K562 (cell line): ENCODE data around the gene ZMIZ1. TPM values are rescaled to one million over a fixed set of nuclear protein-coding genes. Genes with fewer than 3 reads are reported as not detected.

Source experiments
- CREBBP ChIP-seq: IDR thresholded peaks from one replicate; pipeline ENCODE4 v1.6.1; 2012; ENCODE audit warnings: low read depth, mild to moderate bottlenecking, control low read depth, inconsistent platforms, low read length
- HSF4 ChIP-seq: fragments of 250-450 bp; sonication (Bioruptor Pico); IDR thresholded peaks from 2 replicates; pipeline ENCODE4 v2.1.2; 2022; ENCODE audit warnings: mild to moderate bottlenecking, moderate library complexity, borderline replicate concordance
- MYC ChIP-seq, 2 experiments: fragments of 250-450 bp in 1 of 2; sonication (Bioruptor Pico) in 1 of 2; IDR thresholded peaks; 2 replicates each; pipeline versions ENCODE4 v1.5.1 to v1.6.1; 2012 to 2021; ENCODE audit warnings: low read depth in 2 of 2, borderline replicate concordance in 1 of 2, improper control_type of control experiment in 1 of 2, low read length in 1 of 2, mild to moderate bottlenecking in 1 of 2, moderate library complexity in 1 of 2
- NFE2L1 ChIP-seq: fragments of 450-650 bp; IDR thresholded peaks from 2 replicates; pipeline ENCODE4 v1.6.1; 2016; ENCODE audit warnings: missing genetic modification characterization, low read depth, mild to moderate bottlenecking, missing compliant biosample characterization, moderate library complexity, borderline replicate concordance
- PHB ChIP-seq: fragments of 250-450 bp; sonication (Bioruptor Pico); IDR thresholded peaks from 2 replicates; pipeline ENCODE4 v1.5.0; 2021
- PHF20 ChIP-seq: fragments of 450-650 bp; IDR thresholded peaks from 2 replicates; pipeline ENCODE4 v1.6.1; 2018; ENCODE audit not compliant: partially characterized antibody
- RNF2 ChIP-seq: sonication (generic); IDR thresholded peaks from 2 replicates; pipeline ENCODE4 v1.6.1; 2016
- SAP30 ChIP-seq: fragments of 200-600 bp; sonication (generic); IDR thresholded peaks from 2 replicates; pipeline ENCODE4 v1.6.1; 2012; ENCODE audit warnings: borderline replicate concordance, low read depth, mild to moderate bottlenecking, moderate library complexity, low read length, control low read depth, inconsistent platforms; ENCODE audit not compliant: insufficient read depth, poor library complexity, severe bottlenecking
- SRSF3 ChIP-seq: fragments of 200-400 bp; formaldehyde crosslinking; IDR thresholded peaks from 2 replicates; pipeline ENCODE4 v1.6.1; 2016; ENCODE audit warnings: mild to moderate bottlenecking, low read length, moderate library complexity; ENCODE audit not compliant: insufficient read depth
- TSC22D4 ChIP-seq: fragments of 450-650 bp; IDR thresholded peaks from 2 replicates; pipeline ENCODE4 v1.6.1; 2016; ENCODE audit warnings: missing genetic modification characterization, missing biosample characterization, control low read depth
- ZNF561 ChIP-seq: fragments of 450-650 bp; formaldehyde crosslinking; conservative IDR thresholded peaks from 2 replicates; pipeline ENCODE4 v1.4.0; 2020; ENCODE audit warnings: mild to moderate bottlenecking, moderate library complexity
- polyA plus RNA-seq, 8 experiments: library from polyadenylated mRNA; depleted of rRNA in 4 of 8; stranded (reverse) in 5 of 8; unstranded in 3 of 8; fragments of >200 nt; fragmentation: Nextera tagmentation in 2 of 8; fragmentation: Illumina TruSeq in 1 of 8; extraction: Ambion mirVana in 2 of 8; extraction: Trizol in 1 of 8; gene quantifications; 2 replicates each; pipeline versions ENCODE4 v1.2.1 to v1.2.3, GENCODE V29; 2011 to 2014; ENCODE audit warnings: inconsistent platforms in 1 of 8, missing spikeins in 1 of 8
- total RNA-seq, 7 experiments: library from RNA; depleted of rRNA in 6 of 7; stranded (reverse); fragments of >200 nt in 6 of 7; fragmentation: Illumina TruSeq in 2 of 7; extraction: Trizol in 2 of 7; gene quantifications; 2 replicates each; pipeline versions ENCODE4 v1.2.1 to v1.2.3, GENCODE V29; 2011 to 2021; ENCODE audit warnings: low replicate concordance in 1 of 7
- TF ChIP-seq, protein P1 (sequence below), 3 experiments: fragments of 200-800 bp in 1 of 3; sonication (Bioruptor generic) in 1 of 3; sonication (generic) in 1 of 3; formaldehyde crosslinking in 1 of 3; IDR thresholded peaks; 2 replicates each; pipeline versions ENCODE4 v1.6.1 to v1.8.0; 2016 to 2022; ENCODE audit warnings: mild to moderate bottlenecking in 2 of 3, missing compliant biosample characterization in 2 of 3, missing genetic modification characterization in 2 of 3, missing genetic modification reagents in 1 of 3
- TF ChIP-seq, protein P2 (sequence below): fragments of 250-450 bp; sonication (Bioruptor Pico); IDR thresholded peaks from 2 replicates; pipeline ENCODE4 v1.5.0; 2020; ENCODE audit warnings: mild to moderate bottlenecking, borderline replicate concordance
- TF ChIP-seq, protein P3 (sequence below), 2 experiments: fragments of 150-350 bp in 1 of 2; IDR thresholded peaks; 2 replicates each; pipeline ENCODE4 v1.6.1; 2012 to 2016; ENCODE audit warnings: low read depth in 2 of 2, low read length in 2 of 2, mild to moderate bottlenecking in 1 of 2, moderate library complexity in 1 of 2

The ZMIZ1 gene
- total and polyA plus RNA-seq, 9 of the 15 experiments (the other 6 are each of a cell fraction or from before 2014, with no cell fraction given), result 1.0 to 37.3 (median 4.3) TPM

DNA sequence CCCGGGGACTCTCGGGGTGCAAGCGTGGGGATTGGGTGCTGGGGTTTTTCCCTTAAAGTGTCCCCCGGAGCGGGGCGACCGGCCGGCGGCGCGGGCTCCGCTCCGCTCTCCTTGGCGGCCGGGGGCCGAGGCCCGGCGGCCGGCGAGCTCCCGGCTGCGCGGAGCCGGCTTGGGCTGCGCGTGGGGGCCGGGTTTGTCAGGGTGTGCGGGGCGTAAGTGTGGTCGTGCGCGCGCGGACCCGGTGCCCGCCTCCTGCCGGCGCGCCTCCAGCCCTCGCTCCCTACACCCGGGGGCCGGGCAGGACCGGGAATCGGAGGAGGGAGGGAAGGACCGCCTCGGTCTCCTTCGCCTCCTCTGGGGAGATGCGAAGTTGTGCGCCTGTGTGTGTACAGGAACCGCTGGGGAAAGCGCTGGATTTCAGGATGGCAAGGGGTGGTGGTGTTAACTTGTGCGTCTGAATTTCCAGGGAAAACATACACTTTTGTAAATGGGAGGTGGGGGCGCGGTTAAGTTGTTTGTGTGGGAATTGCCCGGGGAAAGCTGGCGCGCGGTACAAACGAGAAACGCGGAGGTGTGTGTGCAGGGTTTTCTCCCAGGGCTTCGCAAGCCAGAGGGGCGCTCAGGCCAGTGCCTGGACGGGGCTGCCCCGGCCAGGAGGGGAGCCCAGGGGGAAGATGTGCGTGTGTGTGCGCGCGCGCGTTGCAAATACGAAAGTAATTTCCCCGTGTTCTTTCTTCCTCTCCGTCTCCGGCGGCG is 737 bp downstream of the ZMIZ1 start (continued):
- TF ChIP-seq PHF20 (no peak), CREBBP (no peak), TSC22D4 (tag) (no peak), MYC (IDR thresholded peaks at IDR 0.05; ENCODE audit: low read depth, low read length) (no peak), MYC (CRISPR knock-in tag; IDR thresholded peaks at IDR 0.05; ENCODE audit: borderline replicate concordance, low read depth) (no peak), NFE2L1 (tag) (no peak), RNF2 (no peak), HSF4 (no peak), SAP30 (no peak), SRSF3 (no peak), PHB (no peak), ZNF561 (CRISPR knock-in tag) (no peak)
- TF ChIP-seq, protein P1, sequence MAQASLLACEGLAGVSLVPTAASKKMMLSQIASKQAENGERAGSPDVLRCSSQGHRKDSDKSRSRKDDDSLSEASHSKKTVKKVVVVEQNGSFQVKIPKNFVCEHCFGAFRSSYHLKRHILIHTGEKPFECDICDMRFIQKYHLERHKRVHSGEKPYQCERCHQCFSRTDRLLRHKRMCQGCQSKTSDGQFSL (CRISPR knock-in tag; IDR thresholded peaks at IDR 0.05), result no peak
- TF ChIP-seq, protein P1 (tag; IDR thresholded peaks at IDR 0.05), result no peak
- TF ChIP-seq, protein P2, sequence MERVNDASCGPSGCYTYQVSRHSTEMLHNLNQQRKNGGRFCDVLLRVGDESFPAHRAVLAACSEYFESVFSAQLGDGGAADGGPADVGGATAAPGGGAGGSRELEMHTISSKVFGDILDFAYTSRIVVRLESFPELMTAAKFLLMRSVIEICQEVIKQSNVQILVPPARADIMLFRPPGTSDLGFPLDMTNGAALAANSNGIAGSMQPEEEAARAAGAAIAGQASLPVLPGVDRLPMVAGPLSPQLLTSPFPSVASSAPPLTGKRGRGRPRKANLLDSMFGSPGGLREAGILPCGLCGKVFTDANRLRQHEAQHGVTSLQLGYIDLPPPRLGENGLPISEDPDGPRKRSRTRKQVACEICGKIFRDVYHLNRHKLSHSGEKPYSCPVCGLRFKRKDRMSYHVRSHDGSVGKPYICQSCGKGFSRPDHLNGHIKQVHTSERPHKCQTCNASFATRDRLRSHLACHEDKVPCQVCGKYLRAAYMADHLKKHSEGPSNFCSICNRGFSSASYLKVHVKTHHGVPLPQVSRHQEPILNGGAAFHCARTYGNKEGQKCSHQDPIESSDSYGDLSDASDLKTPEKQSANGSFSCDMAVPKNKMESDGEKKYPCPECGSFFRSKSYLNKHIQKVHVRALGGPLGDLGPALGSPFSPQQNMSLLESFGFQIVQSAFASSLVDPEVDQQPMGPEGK (CRISPR knock-in tag), result no peak
- TF ChIP-seq, protein P3, sequence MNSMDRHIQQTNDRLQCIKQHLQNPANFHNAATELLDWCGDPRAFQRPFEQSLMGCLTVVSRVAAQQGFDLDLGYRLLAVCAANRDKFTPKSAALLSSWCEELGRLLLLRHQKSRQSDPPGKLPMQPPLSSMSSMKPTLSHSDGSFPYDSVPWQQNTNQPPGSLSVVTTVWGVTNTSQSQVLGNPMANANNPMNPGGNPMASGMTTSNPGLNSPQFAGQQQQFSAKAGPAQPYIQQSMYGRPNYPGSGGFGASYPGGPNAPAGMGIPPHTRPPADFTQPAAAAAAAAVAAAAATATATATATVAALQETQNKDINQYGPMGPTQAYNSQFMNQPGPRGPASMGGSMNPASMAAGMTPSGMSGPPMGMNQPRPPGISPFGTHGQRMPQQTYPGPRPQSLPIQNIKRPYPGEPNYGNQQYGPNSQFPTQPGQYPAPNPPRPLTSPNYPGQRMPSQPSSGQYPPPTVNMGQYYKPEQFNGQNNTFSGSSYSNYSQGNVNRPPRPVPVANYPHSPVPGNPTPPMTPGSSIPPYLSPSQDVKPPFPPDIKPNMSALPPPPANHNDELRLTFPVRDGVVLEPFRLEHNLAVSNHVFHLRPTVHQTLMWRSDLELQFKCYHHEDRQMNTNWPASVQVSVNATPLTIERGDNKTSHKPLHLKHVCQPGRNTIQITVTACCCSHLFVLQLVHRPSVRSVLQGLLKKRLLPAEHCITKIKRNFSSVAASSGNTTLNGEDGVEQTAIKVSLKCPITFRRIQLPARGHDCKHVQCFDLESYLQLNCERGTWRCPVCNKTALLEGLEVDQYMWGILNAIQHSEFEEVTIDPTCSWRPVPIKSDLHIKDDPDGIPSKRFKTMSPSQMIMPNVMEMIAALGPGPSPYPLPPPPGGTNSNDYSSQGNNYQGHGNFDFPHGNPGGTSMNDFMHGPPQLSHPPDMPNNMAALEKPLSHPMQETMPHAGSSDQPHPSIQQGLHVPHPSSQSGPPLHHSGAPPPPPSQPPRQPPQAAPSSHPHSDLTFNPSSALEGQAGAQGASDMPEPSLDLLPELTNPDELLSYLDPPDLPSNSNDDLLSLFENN (IDR thresholded peaks at IDR 0.05; ENCODE audit: low read depth in 2 of 2, low read length in 2 of 2), result no peak
